HG03039 (cell line): ENCODE measurements around the gene BMP8B.
"Not testable (repeated sequence)": the region's sequence is repeated elsewhere in the genome, so short reads cannot be mapped to it uniquely, and the experiment has no call there.

Source experiments
- ATAC-seq: cut with Tn5 transposase; IDR thresholded peaks from one replicate; pipeline ENCODE4 v1.9.1; 2021; ENCODE audit warnings: mild to moderate bottlenecking, moderate library complexity; ENCODE audit not compliant: unreplicated experiment

The BMP8B gene

DNA sequence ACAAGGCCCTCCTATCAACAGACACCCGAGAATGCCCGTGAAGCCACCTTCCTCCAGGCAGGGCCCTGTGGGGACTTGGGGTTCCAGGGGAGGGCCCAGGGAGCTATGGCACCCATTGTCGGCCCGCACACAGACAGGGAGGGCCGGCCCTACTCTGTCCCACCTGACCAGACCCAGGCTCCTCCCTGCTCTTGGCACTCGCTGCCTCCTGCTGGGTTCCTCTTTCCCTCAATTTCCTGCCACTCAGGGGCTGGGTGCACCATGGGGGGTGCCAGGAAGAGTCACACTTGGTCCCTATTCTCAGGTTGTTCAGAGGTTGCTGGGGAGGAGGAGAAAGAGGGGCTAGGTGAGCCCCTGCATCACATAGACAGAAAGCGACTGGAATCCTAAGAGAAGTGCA lies 9.5 kb downstream of the BMP8B start:
- ATAC-seq, result no peak

DNA sequence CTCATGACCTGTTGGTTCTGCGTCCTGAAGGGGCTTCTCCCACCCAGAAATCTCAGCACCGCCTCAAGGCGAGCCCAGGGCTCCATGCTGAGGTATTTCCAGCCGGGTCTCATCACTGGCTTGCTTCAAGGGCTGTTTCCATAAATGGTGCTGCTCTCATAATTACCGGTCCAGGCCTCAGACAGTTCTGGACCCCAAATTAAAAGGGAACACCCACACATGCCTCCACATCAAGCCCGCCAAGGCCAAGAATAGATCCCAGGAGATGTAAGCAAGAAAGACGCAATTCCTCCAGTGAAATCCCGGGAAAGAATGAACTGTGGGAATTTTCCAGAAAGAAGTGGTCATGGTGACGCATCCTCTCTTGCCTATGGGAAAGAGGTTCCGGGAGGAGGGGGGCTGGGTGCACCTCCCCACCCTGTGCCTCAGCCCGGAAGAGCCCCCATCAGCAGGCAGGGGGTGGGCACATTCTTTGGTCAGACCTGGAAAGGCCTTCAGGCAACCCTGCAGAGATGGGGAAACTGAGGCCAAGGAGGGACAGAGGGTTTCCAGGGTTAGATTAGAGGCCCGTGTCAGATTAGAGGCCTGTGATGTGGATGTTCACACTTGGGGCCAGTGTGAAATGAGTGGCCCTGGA lies 10.1 kb downstream of the BMP8B start:
- ATAC-seq, result not testable (repeated sequence)

DNA sequence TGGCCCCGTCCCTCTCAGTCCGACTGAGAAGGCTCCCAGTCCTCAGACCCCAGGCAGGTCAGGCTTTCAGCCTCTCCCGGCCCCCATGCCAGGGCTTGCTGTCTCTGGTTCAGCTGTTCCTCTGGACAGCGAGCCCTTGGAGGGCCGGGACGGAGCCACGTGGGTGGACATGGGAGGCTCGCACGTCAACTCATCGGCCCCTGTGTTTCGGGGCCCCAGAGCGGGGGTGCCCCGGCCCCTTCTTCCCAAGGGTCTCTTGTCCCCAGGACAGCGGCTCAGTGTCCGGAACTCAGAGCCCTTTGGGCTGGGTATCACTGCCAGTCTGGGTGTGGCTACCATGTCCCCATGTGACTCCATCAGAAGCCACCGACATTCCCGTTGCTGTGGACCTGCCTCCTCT lies 10.8 kb downstream of the BMP8B start:
- not testable (repeated sequence) for ATAC-seq

DNA sequence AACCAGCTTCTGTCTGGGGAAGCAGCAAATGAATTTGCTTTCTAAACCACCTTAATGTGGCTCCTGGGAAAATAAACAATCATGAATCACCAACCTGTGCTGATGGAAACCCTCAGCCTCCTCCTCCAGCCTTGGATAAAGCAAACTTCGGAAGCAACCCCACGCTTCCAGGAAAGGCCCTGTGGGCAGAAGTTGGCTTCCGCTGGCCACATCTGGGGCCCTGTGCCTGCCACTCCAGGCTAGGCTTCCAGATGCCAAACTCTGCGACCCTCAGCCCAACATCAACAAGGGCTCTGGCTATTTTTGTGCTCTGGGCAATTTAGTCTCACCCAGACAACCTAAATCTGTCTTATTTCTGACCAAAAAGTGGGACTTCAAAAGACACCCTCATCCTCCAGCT lies 11.4 kb downstream of the BMP8B start:
- no peak for ATAC-seq

DNA sequence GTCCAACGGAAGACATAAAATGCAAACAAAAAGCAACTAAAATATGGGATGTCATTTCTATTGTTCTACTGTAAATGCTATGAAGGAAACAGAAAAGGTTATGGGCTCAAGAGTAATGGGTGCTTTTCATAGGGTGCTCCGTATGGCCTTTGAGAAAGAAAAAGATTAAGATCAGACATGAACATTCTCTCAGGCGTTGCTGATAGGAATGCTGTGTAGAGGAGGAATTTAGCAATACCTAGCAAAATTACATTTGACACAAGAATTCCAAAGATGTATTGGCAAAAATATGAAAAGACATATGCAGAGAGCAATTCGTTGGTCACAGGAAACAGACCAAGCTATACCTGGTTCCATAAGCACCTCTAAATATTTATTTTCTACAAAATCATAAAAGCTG lies 11.8 kb downstream of the BMP8B start:
- no peak for ATAC-seq

DNA sequence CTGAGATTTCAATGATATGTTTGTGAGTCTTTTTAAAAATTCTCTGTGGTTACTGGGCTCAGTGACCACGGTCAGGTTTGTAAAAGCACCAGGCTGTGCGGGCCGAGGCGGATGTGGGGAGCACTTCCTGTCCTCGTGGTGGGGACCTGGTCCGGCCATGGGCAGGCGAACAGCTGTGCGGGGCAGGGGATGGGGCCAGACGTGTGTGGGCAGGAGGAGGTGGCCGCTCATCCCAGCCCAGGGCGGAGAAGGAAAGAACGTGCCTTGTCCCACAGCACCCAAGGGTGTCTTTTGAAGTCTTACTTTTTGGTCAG lies 12.3 kb downstream of the BMP8B start:
- no peak for ATAC-seq

DNA sequence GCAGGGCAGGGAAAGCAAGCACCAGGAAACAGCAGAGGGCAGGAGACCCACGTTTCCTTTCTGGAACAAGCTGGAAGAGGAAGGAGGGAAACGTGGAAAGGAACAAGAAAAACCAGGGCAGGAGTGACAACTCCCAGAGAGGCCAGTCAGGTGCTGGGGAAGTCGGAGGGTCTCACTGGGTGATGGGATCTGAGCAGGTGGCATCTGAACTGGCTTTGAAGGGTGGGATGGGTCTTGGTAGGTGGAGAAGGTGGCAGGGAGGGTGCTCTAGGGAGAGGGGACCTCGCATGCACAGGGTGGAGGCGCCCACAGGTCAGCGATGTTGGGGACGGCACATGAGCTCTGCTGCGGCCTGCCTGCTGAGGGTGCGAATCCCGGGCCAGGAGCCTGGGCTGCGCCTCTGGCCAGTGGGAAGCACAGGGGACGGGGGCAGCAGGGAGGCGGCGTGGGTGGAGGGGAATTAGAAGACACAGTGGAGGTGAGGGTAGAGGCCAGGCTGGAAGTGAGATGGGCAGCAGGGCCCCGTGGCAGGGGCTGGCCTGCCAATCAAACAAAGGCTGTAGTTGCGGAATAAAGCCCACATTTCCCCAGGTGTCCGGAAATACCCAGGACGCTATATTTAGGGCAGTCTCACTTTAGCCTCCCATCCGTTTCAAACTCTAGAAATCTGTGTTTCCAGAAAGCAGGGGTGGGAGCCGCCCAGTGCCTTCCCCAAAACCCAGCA lies 12.8 kb downstream of the BMP8B start:
- not testable (repeated sequence) for ATAC-seq

DNA sequence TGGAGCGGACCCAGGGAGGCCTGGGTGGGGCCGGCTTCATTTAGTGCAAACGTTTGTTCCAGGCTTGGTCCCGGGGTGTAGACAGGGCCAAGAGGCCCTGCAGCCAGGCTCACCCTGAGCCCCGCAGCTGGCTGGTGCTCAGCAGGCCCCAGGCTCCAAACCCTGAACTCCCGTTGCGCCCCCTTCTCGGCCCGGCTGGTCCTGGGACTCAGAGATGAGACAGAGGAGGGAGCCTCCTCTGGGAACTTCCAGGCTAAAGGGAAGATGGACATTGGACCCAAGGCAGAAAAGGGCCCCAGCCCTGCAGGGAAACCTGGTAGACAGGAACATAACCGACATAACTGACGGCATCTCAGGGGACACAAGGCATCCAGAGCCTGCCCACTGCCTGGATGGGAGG lies 13.5 kb downstream of the BMP8B start:
- ATAC-seq, result not testable (repeated sequence)

DNA sequence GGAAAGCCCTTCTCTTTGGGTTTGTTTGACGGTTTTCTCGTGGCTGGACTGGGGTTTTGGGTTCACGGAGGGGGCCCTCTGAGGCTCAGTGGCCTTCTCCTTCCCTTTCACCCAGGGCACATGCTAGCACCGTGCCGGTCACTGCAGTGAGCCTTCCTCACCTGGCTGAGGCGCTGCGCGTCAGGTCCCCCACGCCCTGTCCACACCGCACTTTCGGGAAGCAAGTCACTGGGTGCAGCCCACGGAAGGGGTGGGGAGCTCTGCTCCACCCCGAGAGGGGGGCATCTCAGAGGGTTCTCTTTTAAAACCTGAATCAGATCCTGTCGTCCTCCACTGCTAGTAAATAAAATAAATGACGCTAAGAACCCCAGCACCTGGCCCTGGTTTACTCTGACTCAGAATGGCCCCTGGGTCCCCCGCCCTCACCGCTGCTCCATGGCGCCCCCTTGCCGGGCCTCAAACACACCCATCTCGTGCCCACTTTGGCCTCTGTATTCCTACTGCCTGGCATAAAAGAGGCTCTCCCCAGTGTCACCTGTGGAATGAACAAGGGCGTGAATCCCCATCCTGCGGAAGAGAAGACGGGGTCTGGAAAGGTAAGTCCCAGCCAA lies 15.2 kb downstream of the BMP8B start:
- not testable (repeated sequence) for ATAC-seq

DNA sequence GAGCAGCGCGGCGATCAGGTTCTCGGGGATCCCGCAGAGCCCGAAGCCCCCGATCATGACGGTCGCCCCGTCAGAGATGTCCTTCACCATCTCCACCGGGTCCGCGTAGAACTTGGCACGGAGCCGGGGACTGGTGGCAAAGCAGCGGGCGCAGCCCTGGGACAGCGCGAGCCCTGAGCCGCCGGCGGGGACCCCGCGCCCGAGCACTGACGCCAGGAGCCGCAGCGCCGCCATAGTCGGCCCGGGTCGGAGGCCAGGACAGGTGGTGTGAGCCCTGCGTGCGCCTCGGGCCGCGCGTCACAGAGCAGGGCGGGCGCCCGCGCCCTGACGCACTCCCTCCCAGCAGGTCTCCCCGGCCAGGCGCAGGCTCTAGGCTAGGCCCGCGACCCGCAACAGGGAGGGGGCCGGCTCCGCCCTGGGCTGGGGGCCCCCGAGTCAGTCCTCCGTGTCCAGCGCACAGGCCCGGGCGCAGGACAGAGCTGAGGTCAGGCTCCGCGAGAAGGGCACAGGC lies 17.6 kb downstream of the BMP8B start, which contains the start of gene OXCT2:
Gene OXCT2 (minus strand): TSS at position 327 of the 511 bp plus-strand sequence. CDS start 93 bp downstream, at position 234.
- ATAC-seq, result not testable (repeated sequence)

DNA sequence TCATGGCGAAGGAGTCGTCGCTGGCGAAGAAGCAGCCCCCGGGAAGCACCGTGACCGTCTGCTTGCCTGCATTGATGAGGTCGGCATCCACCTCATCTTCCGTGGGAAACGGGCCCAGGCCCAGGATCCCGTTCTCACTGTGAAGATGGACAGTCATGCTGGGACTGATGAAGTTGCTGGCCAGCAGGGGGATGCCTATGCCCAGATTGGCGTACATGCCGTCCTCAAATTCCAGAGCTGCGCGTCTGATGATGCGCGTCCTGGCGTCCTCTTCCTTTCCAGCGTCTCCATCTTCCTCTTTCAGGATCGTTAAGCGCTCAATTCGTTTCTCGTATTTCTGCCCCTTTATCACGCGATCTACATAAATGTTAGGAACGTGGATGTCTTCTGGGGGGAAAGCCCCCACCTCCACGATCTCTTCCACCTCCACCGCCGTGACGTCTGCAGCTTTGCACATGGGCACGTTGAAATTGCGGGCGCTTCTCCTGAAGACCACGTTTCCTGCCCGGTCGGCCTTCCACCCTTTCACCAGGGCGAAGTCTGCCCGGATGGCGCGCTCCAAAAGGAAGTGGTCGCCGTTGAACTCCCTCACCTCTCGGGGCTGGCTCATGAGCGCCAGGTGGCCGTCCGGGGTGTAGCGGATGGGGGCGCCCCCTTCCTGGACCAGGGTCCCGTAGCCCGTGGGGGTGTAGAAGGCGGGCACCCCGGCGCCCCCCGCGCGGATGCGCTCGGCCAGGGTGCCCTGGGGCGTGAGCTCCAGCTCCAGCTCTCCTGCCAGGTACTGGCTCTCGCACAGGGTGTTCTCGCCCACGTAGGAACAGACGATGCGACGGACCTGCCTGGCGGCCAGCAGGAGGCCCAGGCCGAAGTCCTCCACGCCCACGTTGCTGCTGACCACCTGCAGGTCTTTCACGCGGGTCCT lies 18.3 kb downstream of the BMP8B start:
- not testable (repeated sequence) for ATAC-seq

DNA sequence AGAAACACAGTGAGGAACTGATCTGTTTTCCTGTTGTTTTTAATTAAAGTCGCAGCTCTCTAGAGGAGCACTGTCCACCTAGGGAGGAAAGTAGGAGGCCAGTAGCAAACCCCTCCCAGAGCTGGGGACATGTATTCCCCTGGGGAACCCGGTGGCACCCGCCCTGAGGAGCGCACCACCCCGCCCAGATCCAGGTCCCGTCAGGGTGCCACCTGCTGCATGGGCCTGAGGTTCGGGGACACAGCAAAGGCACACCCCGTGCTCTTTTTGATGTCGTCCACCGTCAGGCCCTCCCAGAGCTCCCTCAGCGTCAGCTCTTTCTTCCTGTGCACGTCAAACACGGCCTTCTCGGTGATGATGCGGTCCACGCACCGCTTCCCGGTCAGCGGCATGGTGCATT lies 19.2 kb downstream of the BMP8B start:
- not testable (repeated sequence) for ATAC-seq

DNA sequence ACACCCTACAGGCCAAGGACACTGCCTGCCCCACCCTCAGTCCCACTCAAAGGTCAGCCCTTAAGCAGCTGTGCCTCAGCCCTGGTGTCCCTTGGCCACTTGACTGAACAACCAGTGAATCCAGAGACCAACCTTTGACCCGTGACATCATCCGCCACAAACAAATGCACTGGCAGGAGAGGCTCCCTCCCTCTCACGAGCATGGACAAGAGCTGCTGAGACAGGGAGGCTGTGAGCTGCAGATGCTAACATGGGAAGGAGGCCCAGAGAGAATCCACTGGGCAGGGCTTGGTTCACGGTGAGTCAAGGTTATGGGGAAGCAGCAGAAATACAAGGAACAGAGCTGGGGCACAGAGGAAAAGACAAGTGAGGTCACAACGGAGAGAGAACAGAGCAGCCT lies 22.2 kb downstream of the BMP8B start:
- ATAC-seq, result not testable (repeated sequence)

DNA sequence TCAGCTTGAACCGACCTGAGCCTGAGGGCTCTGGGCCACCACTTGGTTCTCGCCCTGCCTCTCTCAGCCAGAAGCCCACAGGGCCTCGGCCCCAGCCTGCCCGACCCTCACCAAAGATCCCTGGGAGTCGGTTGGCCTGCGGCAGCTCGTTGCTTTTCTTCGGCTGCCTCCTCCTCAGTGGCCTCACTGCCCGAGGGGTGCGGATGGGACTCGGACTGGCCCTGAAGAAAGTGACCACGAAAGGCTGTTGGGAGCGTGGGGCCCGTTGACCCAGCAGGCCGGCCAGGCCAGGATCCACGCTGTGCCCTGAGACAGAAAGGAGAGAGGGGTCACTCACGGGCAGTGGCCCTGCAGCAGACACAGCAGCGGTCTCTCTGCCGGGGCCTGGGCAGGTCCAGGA lies 24.2 kb downstream of the BMP8B start:
- not testable (repeated sequence) for ATAC-seq

DNA sequence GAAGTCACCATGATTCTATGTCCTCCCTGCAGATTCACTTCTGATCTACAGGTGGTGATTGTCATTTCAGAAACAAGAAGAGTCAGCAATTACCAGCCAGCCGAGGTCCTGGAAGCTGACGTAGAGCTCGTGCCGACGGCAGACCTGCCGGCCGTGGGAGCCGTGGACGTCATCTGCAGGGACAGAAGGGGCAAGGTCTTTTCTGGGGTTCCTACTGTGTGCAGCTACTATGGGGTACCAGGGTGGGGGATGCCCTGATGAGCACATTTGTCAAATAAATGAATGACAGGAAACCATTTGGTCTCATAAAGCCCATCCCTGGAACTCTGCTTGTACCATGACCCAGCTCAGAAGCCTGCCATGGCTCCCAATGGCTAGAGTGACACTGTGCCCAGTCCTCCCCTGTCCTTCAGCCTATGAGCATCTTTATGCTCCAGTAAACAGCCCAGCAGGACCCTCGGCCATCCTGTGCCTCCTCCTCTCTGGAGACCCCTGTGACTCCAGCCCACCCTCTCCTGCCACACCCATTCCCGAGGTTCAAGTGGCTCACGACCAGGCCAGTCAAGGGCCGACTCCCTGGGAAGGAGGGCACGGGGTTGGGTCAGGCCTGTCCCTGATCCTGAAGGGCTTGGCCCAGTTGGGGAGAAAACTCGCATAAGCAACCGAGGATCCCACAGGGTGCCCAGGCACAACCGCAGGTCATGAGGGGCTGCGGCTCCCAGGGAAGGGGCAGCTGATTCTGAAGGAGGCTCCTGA lies 24.9 kb downstream of the BMP8B start:
- ATAC-seq, result not testable (repeated sequence)

DNA sequence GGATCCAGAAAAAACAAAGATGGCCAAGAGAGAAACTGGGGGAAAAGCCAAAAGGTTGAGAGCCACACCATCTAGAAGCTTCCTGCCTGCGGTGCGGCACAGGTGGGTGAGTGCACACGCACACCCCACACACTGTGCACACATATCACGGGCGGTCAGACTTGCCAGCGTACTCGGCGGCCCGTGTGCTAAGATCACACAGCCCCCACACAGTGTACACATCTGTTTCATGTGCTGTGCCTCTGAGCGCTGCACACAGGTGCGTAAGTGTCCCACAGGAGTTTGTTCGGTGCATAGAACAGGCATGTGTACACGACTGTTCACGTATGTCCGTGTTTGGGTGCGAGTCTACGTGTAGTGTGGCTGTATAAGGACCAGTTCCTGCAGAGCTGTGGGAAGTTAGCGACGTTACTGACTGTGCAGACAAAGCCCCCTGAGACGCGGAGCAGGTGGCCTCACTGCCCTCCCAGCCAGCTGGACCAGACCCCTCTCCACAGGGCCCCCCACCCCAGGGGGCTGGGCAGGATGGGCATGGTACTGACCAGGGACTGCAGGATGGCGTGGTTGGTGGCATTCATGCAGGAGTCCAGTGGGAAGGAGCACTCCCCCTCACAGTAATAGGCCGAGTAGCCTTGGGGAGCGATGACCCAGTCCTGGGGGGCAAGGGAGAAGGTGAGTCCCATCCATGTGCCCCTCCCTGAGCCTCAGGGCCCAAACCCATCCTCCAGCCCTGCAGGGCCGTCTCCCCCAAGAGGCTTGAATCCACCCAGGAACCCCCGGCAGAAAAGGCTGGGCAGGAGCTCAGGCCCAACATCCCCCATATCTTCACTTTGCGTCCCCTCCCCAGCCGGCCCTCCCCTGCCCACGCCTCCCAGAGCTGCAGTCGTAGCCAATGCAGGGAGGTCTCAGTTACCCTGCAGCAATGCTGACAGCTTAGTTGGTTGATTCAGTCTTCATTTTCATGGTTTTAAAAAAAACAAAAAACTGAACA lies 25.8 kb downstream of the BMP8B start:
- no peak for ATAC-seq

DNA sequence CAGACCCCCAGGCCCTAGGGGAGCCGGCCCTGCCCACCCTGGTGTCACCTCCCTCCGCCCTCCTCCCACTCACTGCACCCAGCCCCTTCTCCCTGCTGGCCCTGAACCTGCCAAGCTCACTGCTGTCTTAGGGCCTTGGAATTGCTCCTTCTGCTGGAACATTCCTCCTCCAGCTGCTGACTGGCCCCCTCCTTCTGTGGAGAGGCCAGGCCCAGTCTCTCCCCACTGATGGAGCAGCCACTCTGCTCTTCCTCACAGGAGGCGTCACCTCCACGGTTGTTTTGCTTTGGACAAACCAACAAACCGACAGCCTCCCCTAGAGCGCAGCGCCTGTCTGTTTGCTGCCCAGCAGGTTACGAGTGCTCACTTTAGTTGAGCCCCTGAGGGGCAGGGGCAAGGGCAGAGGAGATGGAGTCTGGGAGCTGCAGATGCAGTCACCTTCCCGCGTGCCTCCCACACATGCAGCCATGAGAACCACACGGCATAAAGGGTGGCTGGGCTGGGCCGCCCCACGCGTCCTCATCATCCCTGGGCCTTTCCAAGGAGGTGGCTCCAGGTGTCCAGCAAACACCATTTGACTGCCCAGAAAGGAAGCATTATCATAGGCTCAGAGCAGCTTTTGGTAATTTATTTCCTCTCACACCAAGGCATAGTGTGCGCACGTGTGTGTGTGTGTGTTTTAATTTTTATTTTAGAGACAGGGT lies 27.0 kb downstream of the BMP8B start:
- ATAC-seq, result no peak

DNA sequence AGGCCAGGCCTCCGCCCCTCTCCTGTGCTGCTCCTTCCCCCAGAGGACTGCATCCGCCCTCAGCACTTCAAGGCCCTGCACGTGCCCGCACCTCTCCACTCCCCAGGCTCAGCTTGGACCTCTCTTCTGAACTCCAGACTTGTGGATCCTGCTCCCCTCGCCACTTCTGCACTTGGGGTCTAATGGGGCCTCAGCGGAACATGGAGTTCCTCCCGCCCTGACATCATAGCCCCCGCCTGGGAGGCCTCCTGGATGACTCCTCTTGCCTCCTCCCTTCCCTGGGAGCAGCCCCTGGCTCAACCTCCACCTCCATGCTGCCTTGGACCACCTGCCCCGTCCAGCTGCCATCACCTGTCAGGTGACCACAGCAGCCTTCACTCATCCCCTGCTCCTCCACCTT lies 27.6 kb downstream of the BMP8B start:
- no peak for ATAC-seq
